MCF 10A (cell line): ENCODE data around the gene NOC4L. TPM values are rescaled to one million over a fixed set of nuclear protein-coding genes. Genes with fewer than 3 reads are reported as not detected.
"Not testable (repeated sequence)": the region's sequence is repeated elsewhere in the genome, so short reads cannot be mapped to it uniquely, and the experiment has no call there.

Experiments
- BruUV-seq: library from RNA; stranded (reverse); fragments of 400-500 nt; replicated peaks from 2 replicates; lab custom pipeline; 2021; lab: Mats Ljungman, UMichigan
- CTCF ChIA-PET: fragments of 300-600 bp; sonication (Branson Sonifier 250); formaldehyde crosslinking; extraction: SDS; loops from one replicate; lab custom pipeline; 2021; ENCODE audit warnings: antibody characterized with exemption, inconsistent platforms; lab: Yijun Ruan, JAX
- POLR2A ChIA-PET: fragments of 300-600, 350-650 bp; sonication (Branson Sonifier 250); formaldehyde crosslinking; extraction: SDS; loops from one replicate; lab custom pipeline; 2020; ENCODE audit warnings: antibody characterized with exemption, inconsistent platforms; lab: Yijun Ruan, JAX
- DNase-seq: peaks from one replicate; pipeline ENCODE4 v3.0.0-alpha.2; 2018; ENCODE audit not compliant: unreplicated experiment
- H3K27ac Mint-ChIP-seq: one replicate; pipeline ENCODE4 v1.8.0; 2022; ENCODE audit warnings: mild to moderate bottlenecking, low read depth, mixed read lengths; ENCODE audit not compliant: unreplicated experiment
- H3K27me3 Mint-ChIP-seq: one replicate; pipeline ENCODE4 v1.8.0; 2022; ENCODE audit warnings: mixed read lengths; ENCODE audit not compliant: insufficient read depth, unreplicated experiment
- H3K36me3 Mint-ChIP-seq: one replicate; pipeline ENCODE4 v1.8.0; 2022; ENCODE audit warnings: mild to moderate bottlenecking, moderate library complexity, mixed read lengths; ENCODE audit not compliant: insufficient read depth, unreplicated experiment
- H3K4me1 Mint-ChIP-seq: one replicate; pipeline ENCODE4 v1.8.0; 2022; ENCODE audit warnings: mixed read lengths; ENCODE audit not compliant: insufficient read depth, unreplicated experiment
- H3K4me3 Mint-ChIP-seq: one replicate; pipeline ENCODE4 v1.8.0; 2022; ENCODE audit warnings: mild to moderate bottlenecking, moderate library complexity, mixed read lengths; ENCODE audit not compliant: unreplicated experiment
- H3K9me3 Mint-ChIP-seq: one replicate; pipeline ENCODE4 v1.8.0; 2022; ENCODE audit warnings: mixed read lengths; ENCODE audit not compliant: unreplicated experiment
- CTCF ChIP-seq: fragments of 200-600 bp; IDR thresholded peaks from one replicate; pipeline ENCODE4 v1.8.0; 2022; ENCODE audit warnings: antibody characterized with exemption, mild to moderate bottlenecking; ENCODE audit not compliant: unreplicated experiment
- intact Hi-C: fragments of 100-400 bp; cut with micrococcal nuclease; formaldehyde crosslinking; loops from 2 replicates; pipeline ENCODE4 v1.14.1; 2022
- total RNA-seq: library from RNA; stranded (reverse); gene quantifications from 2 replicates; pipeline ENCODE4 v1.2.3, GENCODE V29; 2022

NOC4L gene
- total RNA-seq, 1 experiment from 2014 or later, result 32.0 TPM

DNA sequence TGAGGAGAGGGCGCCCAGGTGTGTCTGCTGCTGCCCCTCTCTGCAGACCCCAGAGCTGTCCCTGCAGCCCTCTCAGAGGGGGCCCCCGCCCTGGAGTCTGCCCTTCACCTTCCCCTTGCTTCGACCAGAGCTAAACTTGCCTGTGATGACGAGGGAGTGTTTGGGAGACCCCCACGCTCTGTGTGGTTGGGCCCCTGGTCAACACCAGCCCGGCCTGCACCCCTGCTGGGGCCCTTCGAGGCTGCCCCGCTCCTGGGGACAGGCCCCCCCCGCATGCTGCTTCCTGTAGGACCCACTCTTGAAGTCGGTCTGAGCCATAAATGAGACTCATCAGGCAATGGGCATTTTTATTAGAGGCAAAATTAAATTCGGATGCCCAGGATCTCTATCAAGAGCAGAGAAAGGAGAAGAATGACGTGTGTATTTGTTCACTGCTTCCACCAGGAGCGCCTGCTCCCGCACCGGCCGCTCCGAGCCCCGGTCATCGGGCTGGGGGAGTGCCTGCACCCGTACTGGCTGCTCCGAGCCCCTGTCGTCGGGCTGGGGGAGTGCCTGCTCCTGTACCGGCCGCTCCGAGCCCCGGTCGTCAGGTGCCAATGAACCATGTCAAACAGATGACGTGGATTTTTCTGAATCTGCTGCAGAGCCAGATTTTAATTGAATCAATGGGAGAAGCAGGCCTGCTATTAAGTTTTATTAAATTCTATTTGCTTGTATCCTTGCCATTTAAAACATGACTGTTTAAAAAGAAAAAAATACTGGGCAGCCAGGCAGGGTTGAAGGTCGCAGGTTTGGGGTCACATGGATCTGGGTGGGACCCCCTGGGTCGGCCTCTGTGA lies 47.7 kb downstream of the NOC4L start:
- Mint-ChIP-seq H3K9me3 (peaks cover 12% of the 10 kb centered on the region), H3K27ac (no peak overlapping the region), H3K36me3 (no peaks in the 10 kb centered on the region), H3K27me3 (no peaks in the 10 kb centered on the region), H3K4me3 (no peak overlapping the region), H3K4me1 (peaks cover 5% of the 10 kb centered on the region)
- ChIA-PET POLR2A (no interaction called here), CTCF (no interaction called here)
- TF ChIP-seq CTCF, result no peak
- no TSS peak for BruUV-seq
- no peak for DNase-seq
- intact Hi-C loops, result no loop called here

GRCh38 chr12:132194056-132194455 lies 49.8 kb downstream of the NOC4L start:
- intact Hi-C loops, result no loop called here
- TF ChIP-seq CTCF, result peak; percentile 25
- Mint-ChIP-seq H3K27me3 (no peaks in the 10 kb centered on the region), H3K27ac (no peak overlapping the region), H3K9me3 (peaks cover 12% of the 10 kb centered on the region), H3K36me3 (no peaks in the 10 kb centered on the region), H3K4me3 (no peak overlapping the region), H3K4me1 (peaks cover 5% of the 10 kb centered on the region)
- POLR2A ChIA-PET, result no interaction called here
- no peak for DNase-seq
- BruUV-seq, result no TSS peak
- CTCF ChIA-PET, result no interaction called here

DNA sequence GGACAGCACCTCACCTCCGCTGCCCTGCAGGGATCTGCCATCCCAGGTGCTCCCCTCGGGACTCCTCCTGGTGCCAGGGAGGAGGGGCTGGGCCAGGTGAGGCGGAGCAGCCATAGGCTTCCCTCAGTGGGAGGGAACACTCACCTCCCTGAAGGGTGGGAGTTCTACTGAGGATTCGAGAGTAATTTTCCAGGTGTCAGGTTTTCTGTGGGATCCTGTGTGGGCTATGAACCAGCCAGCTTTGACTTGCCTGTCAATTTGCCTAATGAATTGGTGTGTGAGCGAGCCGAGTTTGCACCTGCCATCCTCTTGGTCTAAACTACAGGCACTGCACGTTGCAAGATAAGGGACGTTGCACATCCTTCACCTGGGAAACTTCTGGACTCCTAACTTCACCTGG lies 50.3 kb downstream of the NOC4L start:
- H3K4me1 Mint-ChIP-seq, result no peaks in the 10 kb centered on the region
- ChIA-PET POLR2A (no interaction called here), CTCF (no interaction called here)
- H3K27ac Mint-ChIP-seq, result no peak overlapping the region
- no peaks in the 10 kb centered on the region for H3K36me3 Mint-ChIP-seq
- H3K9me3 Mint-ChIP-seq, result peaks cover 12% of the 10 kb centered on the region
- BruUV-seq, result no TSS peak
- H3K4me3 Mint-ChIP-seq, result no peak overlapping the region
- TF ChIP-seq CTCF, result no peak
- no peak for DNase-seq
- intact Hi-C loops, result no loop called here
- no peaks in the 10 kb centered on the region for H3K27me3 Mint-ChIP-seq

- H3K4me3 Mint-ChIP-seq, H3K4me1 Mint-ChIP-seq, H3K36me3 Mint-ChIP-seq, POLR2A ChIA-PET, intact Hi-C loops, BruUV-seq, DNase-seq, H3K27me3 Mint-ChIP-seq, H3K27ac Mint-ChIP-seq: not testable (repeated sequence)
- CTCF ChIA-PET, result interaction anchor here (0.9 kb wide), 1 partner anchor 12 kb away, joined by 3 read pairs; no protein-coding TSS in a partner anchor
- H3K9me3 Mint-ChIP-seq, result peaks cover 12% of the 10 kb centered on the region
Observed at GRCh38 chr12:132195242-132195641, 51.0 kb downstream of the NOC4L start.
